ENCODE measurements around the gene GPR146. TPM values are rescaled to one million over a fixed set of nuclear protein-coding genes. Genes with fewer than 3 reads are reported as not detected.

Gene GPR146
- total and polyA plus RNA-seq, 2 of the 4 experiments (the other 2 are of a cell fraction): 2.2 to 3.4 TPM

GRCh38 chr7:1083729-1084657, 39.6 kb downstream of the GPR146 start:
- H2AK5ac ChIP-seq (ENCODE audit: low read depth, low read length): no peak overlapping the region; the same call in 1 of the 2 replicates
- no peak overlapping the region for H2AK9ac ChIP-seq (replicated peaks; ENCODE audit: low read depth, low read length, poor library complexity)
- H2BK5ac ChIP-seq (ENCODE audit: low read depth, low read length, poor library complexity, severe bottlenecking): no peak overlapping the region
- H2BK15ac ChIP-seq (ENCODE audit: low read depth, low read length): no peak overlapping the region
- ChIA-PET CTCF (interaction anchor here (0.6 kb wide), 1 partner anchor 91 kb away, joined by 6 read pairs; no protein-coding TSS in a partner anchor), POLR2A (ENCODE audit: unreplicated experiment) (no interaction called here)
- H4K5ac ChIP-seq (ENCODE audit: low read depth, low read length): no peak overlapping the region
- H3K36me3 ChIP-seq (ENCODE audit: control insufficient read depth, insufficient read depth, low read length): no peaks in the 10 kb centered on the region
- H3K14ac ChIP-seq (replicated peaks; ENCODE audit: low read depth, low read length): no peak overlapping the region
- dilution Hi-C loops (cut with HindIII; ENCODE audit: low sequenced_read_pairs, unreplicated experiment): no loop called here
- H3K9me1 ChIP-seq (ENCODE audit: insufficient read depth, low read length): peaks cover 7% of the 10 kb centered on the region
- H4K91ac ChIP-seq (ENCODE audit: insufficient read depth, low read depth, low read length): no peak overlapping the region
- H3K9me3 ChIP-seq (ENCODE audit: control insufficient read depth, insufficient read depth, low read length): no peaks in the 10 kb centered on the region
- in situ Hi-C loops (cut with MboI; ENCODE audit: low sequenced_read_pairs): no loop called here
- peaks cover 63% of the 10 kb centered on the region for H4K20me1 ChIP-seq (ENCODE audit: insufficient read depth, low read length)
- H4K8ac ChIP-seq (ENCODE audit: low read depth in 2 of 2, low read length in 2 of 2): no peak overlapping the region
- H3K4me1 ChIP-seq (ENCODE audit: control insufficient read depth, insufficient read depth, low read length): peaks cover 27% of the 10 kb centered on the region
- H3K4me2 ChIP-seq (ENCODE audit: low read depth, low read length): no peak overlapping the region
- 93% methylated on average over 19 of the region's 45 CpGs; no CpG with 5 or more reads in 1 of the 2 experiments for WGBS, 2 experiments (ENCODE audit: extremely low coverage in 2 of 2, insufficient read length in 1 of 2)
- no peak overlapping the region for H2BK20ac ChIP-seq (ENCODE audit: low read depth, low read length)
- H3K56ac ChIP-seq (ENCODE audit: extremely low read depth, insufficient read depth, low read length): no peak overlapping the region
- no peak overlapping the region for H3K4ac ChIP-seq (ENCODE audit: low read depth, low read length)
- peaks cover 0 to 25% of the 10 kb centered on the region in 2 experiments; a peak in 2 of 4 replicates for H3K79me1 ChIP-seq (ENCODE audit: low read depth in 1 of 2, low read length in 2 of 2)
- no peak overlapping the region for H2AFZ ChIP-seq (replicated peaks; ENCODE audit: low read length, poor library complexity)
- H3K27ac ChIP-seq (ENCODE audit: insufficient read depth, low read length): no peak overlapping the region
- ATAC-seq (ENCODE audit: low read depth): no peak
- BruUV-seq (replicated peaks): no TSS peak
- H3K9ac ChIP-seq (ENCODE audit: low read depth, low read length): no peak overlapping the region
- no peak overlapping the region for H3K4me3 ChIP-seq (ENCODE audit: insufficient read depth, low read depth, low read length)
- no peak overlapping the region for H3K18ac ChIP-seq (ENCODE audit: low read depth, low read length)
- no peak overlapping the region for H3K23ac ChIP-seq (ENCODE audit: low read depth, low read length)
- no peaks in the 10 kb centered on the region for H3K27me3 ChIP-seq (ENCODE audit: control insufficient read depth, insufficient read depth, low read length)
- H2BK120ac ChIP-seq (ENCODE audit: low read depth, low read length): no peak overlapping the region
- DNase-seq: no peak
- intact Hi-C loops (cut with micrococcal nuclease): no loop called here
- TF ChIP-seq NFE2L2 (IDR thresholded peaks at IDR 0.05; ENCODE audit: low read depth, low read length): no peak
- TF ChIP-seq MAZ (IDR thresholded peaks at IDR 0.05; ENCODE audit: borderline replicate concordance, low read depth, low read length): no peak
- no peak for TF ChIP-seq MXI1 (IDR thresholded peaks at IDR 0.05; ENCODE audit: borderline replicate concordance, low read depth, low read length)
- no peak for TF ChIP-seq FOS (IDR thresholded peaks at IDR 0.05; ENCODE audit: low read depth, low read length)
- TF ChIP-seq, protein P1, sequence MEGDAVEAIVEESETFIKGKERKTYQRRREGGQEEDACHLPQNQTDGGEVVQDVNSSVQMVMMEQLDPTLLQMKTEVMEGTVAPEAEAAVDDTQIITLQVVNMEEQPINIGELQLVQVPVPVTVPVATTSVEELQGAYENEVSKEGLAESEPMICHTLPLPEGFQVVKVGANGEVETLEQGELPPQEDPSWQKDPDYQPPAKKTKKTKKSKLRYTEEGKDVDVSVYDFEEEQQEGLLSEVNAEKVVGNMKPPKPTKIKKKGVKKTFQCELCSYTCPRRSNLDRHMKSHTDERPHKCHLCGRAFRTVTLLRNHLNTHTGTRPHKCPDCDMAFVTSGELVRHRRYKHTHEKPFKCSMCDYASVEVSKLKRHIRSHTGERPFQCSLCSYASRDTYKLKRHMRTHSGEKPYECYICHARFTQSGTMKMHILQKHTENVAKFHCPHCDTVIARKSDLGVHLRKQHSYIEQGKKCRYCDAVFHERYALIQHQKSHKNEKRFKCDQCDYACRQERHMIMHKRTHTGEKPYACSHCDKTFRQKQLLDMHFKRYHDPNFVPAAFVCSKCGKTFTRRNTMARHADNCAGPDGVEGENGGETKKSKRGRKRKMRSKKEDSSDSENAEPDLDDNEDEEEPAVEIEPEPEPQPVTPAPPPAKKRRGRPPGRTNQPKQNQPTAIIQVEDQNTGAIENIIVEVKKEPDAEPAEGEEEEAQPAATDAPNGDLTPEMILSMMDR (conservative IDR thresholded peaks at IDR 0.05; ENCODE audit: low read depth, low read length): no peak
- no peak for TF ChIP-seq RFX5 (IDR thresholded peaks at IDR 0.05; ENCODE audit: low read depth, low read length)
- TF ChIP-seq CEBPB (IDR thresholded peaks at IDR 0.05; ENCODE audit: low read depth, low read length): no peak
- no peak for TF ChIP-seq CHD1 (IDR thresholded peaks at IDR 0.05; ENCODE audit: low read depth, low read length)
- no peak for TF ChIP-seq BHLHE40 (IDR thresholded peaks at IDR 0.05; ENCODE audit: low read depth, low read length)
- no peak for TF ChIP-seq SMC3 (IDR thresholded peaks at IDR 0.05; ENCODE audit: low read depth, low read length)
- TF ChIP-seq MAFK (IDR thresholded peaks at IDR 0.05; ENCODE audit: low read depth, low read length): no peak
- TF ChIP-seq ELK1 (IDR thresholded peaks at IDR 0.05; ENCODE audit: borderline replicate concordance, low read depth, low read length): no peak
- TF ChIP-seq RAD21 (IDR thresholded peaks at IDR 0.05; ENCODE audit: low read length): no peak
- no peak for TF ChIP-seq RCOR1 (IDR thresholded peaks at IDR 0.05; ENCODE audit: insufficient replicate concordance, low read length)
- TF ChIP-seq POLR2A (IDR thresholded peaks at IDR 0.05; ENCODE audit: low read depth, low read length): no peak
